GM18502 (cell line): ENCODE results near the gene STXBP6.

Experiments used
- ATAC-seq: cut with Tn5 transposase; IDR thresholded peaks from one replicate; pipeline ENCODE4 v1.9.1; 2021; ENCODE audit warnings: mild to moderate bottlenecking; ENCODE audit not compliant: unreplicated experiment, poor library complexity

STXBP6 gene

GRCh38 chr14:24927809-24928208 is 122.1 kb downstream of the STXBP6 start:
- no peak for ATAC-seq

DNA sequence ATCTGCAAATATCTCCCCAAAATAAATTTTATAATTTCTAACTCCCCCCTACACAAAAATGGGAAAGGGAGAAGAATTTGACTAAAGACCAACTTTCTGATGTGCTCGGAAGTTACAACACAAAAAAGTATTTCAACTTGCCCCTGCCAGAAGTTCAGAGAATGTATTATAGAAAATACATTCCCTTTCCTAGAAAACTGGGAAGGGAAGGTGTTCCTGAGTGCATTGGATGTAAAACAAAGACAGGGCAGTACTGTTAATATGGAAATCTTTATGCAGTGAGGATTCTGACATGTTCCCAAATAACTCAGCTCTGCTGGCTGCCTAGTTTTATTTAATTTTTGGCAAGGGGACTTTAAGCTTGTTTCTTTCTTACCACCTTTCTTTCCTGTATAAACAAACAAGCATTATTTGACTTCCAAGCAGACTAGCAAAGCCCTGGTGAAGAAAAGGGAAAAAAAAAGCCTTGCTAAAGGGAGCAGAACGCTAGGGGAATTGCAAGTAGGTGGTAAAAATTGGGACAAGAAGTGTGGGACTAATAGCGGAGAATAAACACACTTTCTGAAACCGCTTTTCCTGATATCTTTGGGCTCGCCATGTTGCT is 124.1 kb downstream of the STXBP6 start:
- no peak for ATAC-seq

- no peak for ATAC-seq
Measured at GRCh38 chr14:24924544-24924943, 125.4 kb downstream of the STXBP6 start.

- ATAC-seq = no peak
Measured at GRCh38 chr14:24921903-24922302, 128.0 kb downstream of the STXBP6 start.

- no peak for ATAC-seq
Measured at GRCh38 chr14:24920265-24921075, 129.5 kb downstream of the STXBP6 start.

DNA sequence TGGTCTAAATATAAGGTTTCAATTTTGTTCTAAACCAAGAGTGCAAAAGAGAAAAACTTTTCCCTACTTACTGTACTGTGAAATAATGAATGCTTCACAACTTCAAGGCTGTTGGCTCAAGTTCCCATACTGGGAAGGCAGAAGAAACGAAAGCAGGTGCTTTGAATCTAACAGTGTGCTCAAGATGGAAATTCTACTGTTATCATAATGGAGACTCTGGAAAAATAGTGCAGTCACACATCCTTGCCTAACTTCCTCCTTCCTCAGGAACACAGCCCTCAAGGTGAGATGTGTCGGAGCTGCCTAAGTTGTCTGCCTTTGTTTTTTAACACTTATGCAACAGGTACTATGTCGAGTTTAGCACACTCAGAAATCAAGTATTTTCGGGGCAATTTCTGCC is 131.1 kb downstream of the STXBP6 start:
- ATAC-seq = no peak

DNA sequence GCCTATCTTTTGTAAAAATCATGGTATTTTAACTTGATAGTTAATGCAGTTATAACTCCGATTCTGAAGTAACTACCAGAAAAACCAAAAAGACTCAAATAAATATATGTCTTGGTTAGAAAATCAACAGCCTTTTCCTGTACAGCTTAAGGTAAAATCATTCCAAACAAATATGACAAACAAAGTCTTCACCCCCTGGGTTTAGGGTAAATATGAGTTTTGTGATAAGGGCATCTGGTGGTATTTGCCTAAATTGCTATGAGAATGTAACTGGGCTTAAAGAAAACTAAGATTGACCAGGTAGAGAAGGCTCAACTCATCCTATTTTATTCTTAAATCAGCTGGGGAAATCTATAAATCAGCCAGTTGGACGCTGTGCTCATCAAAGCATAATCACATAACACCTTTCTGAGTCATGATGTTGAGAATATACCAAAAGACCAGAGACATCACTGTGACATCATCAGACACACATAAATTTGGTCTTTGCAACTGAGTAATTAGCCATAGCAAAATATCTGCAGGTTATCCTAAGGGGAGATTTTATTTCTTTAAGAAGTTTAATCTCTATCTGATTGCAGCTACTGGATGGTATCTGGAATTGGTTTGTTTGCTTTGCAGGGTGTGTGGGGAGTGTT is 133.9 kb downstream of the STXBP6 start:
- ATAC-seq = no peak

DNA sequence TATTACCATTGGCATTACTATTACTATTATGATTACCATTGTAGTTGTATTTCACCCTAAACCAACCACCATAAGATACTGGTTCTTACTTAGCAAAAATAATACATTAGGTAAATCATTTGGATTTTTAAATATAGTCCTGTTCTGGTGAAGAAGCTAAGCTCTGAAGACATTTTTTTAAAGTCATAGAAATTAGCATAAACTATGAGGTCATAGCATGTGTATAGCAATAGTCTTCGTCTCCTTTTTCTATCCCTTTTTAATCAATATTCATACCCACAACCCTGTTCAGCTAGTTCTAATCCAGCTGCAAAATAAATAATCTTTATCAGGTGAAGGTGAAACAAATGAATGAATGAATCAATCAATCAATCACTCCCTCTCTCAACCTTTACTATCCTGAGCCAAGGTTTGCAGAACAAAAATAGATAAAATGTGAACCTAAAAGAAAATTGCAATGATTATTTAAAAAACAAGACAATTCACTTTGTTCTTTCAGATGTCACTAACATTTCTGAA is 134.5 kb downstream of the STXBP6 start:
- no peak for ATAC-seq

GRCh38 chr14:24913746-24914145 is 136.2 kb downstream of the STXBP6 start:
- ATAC-seq = no peak

DNA sequence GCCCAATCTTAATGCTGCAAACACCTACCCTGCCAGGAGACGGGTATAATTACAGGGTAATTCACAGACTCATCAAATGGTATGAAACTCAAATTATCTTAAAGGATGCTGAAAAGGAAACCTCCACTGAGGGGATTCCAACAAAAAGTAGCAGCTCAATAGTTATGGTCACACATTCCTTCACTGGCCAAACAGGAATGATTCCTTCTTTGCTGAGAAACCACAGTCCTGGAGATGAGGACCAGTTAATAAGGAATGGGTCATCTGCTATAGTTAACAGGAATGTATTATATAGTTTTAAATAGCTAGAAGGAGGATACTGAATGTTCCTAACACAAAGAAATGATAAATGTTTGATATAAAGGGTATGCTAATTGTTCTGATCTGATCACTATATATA is 136.9 kb downstream of the STXBP6 start:
- ATAC-seq = no peak

DNA sequence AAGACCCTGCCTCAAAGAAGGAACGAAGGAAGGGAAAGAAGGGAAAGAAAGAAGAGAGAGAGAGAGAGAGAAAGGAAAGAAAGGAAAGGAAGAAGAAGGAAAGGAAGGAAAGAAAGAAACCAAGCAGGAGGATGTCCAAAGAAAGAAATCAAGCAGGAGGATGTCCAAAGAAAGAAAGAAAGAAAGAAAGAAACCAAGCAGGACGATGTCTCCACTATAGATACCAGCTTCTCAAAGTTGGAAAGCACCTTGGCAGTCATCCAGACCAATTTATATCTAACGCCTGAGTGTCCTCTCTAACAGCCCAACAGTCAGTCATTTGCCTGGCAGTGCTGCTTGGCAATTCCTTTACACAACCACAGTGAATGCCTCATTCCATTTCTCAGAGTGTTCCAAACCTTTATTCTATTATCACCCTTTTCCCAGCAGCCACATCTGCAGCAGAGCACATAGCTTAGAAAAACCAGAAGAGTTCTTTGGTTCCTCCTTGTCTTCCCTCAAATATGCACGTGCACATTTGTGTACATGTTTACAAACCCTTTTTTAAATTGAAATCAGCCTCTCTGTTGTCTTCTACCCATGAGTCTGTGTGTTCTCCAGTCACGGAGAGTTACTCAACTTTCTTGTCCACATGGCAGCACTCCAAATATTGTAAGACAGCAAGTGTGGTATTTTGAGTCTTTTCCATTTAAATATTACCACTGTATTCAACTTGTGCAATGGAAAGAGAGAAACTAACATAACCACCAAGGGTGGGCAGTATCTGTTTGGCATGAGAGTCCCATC is 138.4 kb downstream of the STXBP6 start:
- ATAC-seq = no peak

GRCh38 chr14:24910408-24910986 is 139.4 kb downstream of the STXBP6 start:
- ATAC-seq = no peak

- no peak for ATAC-seq
Measured at GRCh38 chr14:24909523-24910302, 140.2 kb downstream of the STXBP6 start.

- ATAC-seq = no peak
Measured at GRCh38 chr14:24908592-24909236, 141.2 kb downstream of the STXBP6 start.

DNA sequence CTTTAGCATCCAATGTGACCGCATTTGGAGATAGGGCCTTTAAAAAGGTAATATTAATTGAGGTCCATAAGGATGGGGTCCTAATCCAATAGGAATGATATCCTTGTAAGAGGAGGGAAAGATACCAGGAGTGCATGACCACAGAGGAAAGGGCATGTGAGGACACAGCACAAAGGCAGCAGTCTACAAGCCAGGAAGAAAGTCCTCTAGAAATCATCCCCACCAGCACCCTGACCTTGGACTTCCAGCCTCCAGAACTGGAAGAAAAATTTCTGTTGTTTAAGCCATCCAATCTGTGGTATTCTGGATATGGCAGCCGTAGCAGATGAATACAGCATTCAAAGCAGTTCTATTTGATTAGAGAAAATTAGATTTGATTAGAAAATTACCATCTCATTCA is 145.4 kb downstream of the STXBP6 start:
- ATAC-seq = no peak

- no peak for ATAC-seq
Measured at GRCh38 chr14:24903337-24903736, 146.6 kb downstream of the STXBP6 start.

DNA sequence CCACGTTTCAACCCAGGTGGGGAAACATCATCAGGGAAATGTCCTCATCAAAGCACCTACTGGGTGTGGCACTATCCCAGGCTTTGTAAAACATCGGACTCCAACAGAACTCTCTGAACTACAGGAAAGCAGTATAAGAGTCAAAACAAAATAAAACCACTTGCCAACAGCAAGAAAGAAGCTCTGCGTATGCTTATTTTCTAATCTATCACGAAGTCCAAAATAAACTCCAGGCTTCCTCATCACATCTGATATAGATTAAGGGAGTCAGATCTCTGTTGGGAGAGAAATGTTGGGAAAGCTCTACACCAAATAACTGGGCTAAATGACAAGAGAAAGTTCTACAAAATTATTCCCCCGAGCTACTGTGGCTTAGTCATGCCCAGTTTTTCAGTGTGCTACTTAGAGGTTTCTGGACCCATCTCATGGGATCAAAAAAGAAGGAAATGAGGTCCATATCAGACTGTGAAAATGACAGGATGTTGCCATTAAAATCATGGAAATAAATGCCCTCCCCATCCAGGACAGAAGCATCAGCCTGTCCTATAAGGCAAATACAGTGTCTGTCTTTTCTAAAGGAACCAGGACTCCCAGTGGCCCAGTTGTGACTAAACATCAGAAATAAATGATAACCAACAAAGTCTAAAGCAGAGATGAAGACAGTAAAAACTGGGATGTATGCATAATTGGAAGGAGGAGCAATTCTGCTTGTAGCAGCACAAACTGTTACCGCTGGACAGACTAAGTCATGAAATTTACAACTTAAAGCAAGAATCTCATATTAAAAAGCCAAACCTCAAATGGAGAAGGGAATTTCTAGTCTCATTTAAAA is 149.5 kb downstream of the STXBP6 start:
- ATAC-seq = no peak

GRCh38 chr14:24897793-24898192 is 152.2 kb downstream of the STXBP6 start:
- no peak for ATAC-seq
